ENCODE data around the gene RRP1.

RRP1 gene, protein sequence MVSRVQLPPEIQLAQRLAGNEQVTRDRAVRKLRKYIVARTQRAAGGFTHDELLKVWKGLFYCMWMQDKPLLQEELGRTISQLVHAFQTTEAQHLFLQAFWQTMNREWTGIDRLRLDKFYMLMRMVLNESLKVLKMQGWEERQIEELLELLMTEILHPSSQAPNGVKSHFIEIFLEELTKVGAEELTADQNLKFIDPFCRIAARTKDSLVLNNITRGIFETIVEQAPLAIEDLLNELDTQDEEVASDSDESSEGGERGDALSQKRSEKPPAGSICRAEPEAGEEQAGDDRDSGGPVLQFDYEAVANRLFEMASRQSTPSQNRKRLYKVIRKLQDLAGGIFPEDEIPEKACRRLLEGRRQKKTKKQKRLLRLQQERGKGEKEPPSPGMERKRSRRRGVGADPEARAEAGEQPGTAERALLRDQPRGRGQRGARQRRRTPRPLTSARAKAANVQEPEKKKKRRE

DNA sequence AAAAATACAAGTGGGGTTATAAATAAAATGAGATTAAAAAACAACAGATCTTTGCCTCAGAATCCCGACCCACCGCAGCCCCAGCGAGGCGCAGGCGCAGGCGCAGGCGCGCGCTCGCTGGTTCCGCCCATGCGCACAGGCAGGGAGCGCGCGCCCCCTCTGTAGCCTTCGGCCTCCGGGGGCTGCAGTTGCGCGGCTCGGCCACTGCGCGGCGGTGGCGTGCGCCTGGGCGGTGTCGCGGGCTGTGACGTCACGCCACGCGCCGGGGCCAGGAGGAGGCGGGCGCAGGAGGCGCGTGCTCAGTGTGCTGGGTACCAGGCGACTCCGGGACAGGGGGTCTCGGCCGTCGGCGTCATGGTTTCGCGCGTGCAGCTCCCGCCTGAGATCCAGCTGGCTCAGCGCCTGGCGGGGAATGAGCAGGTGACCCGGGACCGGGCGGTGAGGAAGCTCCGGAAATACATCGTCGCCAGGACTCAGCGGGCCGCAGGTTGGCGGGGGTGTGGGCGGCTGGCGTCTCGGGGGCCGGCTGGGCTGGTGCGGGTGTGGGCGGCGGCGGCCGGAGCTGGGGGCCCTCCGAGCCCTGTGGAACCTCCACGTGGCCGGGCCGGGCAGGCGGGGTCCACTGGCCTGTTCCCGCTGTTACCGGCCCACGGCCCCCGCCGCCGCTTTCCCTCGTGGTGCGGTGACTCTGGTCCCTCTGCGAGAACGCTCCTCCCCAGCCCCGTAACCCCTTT, at the start of gene RRP1:
RRP1 (plus strand) TSS at position 302 of the 734 bp plus-strand sequence; CDS start at position 355, 53 bp downstream.
- in situ Hi-C loops (cut with HindIII; ENCODE audit: low sequenced_read_pairs): no loop called here
- peak within 1 kb of the TSS; percentile 92 for H3K4me3 ChIP-seq (ENCODE audit: low read depth, low read length)
- peak; percentile 85 for DNase-seq (ENCODE audit: low read depth, low spot score)
- TF ChIP-seq, protein P1, sequence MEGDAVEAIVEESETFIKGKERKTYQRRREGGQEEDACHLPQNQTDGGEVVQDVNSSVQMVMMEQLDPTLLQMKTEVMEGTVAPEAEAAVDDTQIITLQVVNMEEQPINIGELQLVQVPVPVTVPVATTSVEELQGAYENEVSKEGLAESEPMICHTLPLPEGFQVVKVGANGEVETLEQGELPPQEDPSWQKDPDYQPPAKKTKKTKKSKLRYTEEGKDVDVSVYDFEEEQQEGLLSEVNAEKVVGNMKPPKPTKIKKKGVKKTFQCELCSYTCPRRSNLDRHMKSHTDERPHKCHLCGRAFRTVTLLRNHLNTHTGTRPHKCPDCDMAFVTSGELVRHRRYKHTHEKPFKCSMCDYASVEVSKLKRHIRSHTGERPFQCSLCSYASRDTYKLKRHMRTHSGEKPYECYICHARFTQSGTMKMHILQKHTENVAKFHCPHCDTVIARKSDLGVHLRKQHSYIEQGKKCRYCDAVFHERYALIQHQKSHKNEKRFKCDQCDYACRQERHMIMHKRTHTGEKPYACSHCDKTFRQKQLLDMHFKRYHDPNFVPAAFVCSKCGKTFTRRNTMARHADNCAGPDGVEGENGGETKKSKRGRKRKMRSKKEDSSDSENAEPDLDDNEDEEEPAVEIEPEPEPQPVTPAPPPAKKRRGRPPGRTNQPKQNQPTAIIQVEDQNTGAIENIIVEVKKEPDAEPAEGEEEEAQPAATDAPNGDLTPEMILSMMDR (IDR thresholded peaks at IDR 0.05; ENCODE audit: low read depth, low read length): peak; percentile 81

DNA sequence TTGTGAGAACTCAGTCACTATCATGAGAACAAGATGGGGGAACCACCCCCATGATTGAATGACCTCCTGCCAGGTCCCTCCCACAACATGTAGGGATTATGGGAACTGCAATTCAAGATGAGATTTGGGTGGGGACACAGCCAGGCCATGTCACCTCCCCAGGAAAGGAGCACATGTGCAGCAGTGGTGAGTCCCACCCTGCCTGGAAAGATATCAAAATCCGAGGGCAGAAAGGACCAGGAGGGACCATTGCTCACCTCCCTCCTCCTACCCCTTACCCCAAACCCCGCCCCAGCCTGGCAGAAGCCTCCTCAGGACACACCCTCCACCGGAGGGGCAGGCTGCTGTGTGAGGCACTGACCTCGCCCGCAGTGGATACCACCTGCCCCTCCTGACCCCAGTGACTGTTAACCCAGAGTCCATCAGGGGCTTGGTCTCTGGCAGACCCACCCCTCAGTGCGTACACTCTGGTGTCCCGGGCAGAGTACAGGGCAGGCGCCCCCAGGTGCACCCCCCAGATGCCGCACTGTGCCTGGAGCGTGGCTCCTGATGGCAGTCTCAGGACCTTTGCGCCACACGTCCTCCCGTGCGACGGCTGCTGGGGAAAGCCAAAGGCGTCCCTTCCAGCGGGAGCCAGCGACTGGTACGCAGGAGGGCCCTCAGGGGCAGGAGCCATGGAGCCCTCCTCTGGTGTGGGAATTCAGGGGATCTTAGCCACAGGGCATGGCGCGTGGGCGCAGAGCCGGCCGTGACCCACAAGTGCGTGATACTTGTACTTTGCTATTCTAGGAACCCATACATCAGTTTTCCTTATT, 49.5 kb upstream of the RRP1 start:
- TF ChIP-seq, protein P1 (IDR thresholded peaks at IDR 0.05; ENCODE audit: low read depth, low read length): no peak
- in situ Hi-C loops (cut with HindIII; ENCODE audit: low sequenced_read_pairs): no loop called here
- no peak overlapping the region for H3K4me3 ChIP-seq (ENCODE audit: low read depth, low read length)
- no peak for DNase-seq (ENCODE audit: low read depth, low spot score)

DNA sequence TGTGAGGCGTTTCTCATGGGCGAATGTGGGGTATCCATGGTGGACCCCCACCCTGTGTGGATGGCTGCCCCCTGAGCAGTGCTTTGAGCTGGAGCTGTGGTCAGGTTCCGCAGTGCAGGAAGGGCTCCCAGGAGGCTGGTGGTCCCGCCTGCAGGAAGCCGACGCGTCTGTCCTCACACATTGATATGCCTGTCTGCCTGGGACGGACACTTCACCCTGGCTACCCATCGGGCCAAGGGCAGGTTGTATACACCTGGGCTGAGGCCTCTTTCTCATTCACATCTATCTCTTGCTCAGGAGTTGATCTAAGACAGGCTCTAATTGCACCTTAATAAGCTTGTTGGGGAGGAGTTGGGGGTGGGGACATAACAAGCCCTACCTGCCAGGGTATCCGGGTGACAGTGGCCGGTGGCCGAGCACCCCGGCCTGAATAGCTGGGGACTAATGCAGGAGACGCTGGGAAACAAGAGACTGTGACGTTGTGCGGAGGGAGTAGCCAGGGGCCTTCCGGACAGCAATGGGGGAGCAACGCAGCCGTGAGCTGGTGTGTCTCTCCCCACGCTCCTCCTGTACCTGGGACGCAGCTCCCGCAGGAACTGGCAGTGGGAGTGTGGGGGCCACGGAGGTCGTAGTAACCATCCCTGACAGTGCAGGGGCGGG, 48.8 kb upstream of the RRP1 start:
- DNase-seq (ENCODE audit: low read depth, low spot score): peak; percentile 17
- in situ Hi-C loops (cut with HindIII; ENCODE audit: low sequenced_read_pairs): no loop called here
- H3K4me3 ChIP-seq (ENCODE audit: low read depth, low read length): no peak overlapping the region
- TF ChIP-seq, protein P1 (IDR thresholded peaks at IDR 0.05; ENCODE audit: low read depth, low read length): no peak

DNA sequence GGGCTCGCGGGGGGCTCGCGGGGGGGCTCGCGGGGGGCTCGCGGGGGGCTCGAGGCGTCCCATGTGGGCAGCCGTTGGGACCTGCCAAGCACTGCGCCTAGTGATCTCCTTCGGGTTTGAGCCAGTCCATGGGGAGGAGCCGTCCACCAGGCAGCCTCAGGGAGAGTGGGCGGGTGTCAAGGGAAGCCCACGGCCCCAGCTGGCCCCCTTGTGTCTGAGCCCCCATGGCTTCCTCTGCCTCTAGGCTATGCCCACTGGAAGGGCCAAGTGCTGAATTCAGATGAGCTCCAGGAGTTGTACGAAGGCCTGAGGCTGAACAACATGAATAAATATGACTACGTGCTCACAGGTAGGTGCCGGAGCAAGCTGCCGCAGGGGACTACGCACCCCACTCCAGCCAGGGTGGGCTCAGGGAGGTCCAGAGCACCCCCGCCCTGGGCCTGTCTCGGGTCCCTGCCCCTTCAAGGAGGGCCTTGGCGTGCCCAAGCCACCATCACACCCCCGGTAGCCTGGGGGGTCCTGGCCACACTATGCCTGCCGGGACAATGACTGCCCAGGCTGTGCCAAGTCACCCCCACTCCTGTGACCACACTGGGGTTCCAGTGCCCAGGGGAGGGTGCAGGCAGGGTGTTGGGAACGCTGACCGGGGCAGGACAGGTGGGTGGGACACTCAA, 47.8 kb upstream of the RRP1 start:
- TF ChIP-seq, protein P1 (IDR thresholded peaks at IDR 0.05; ENCODE audit: low read depth, low read length): no peak
- no peak overlapping the region for H3K4me3 ChIP-seq (ENCODE audit: low read depth, low read length)
- no peak for DNase-seq (ENCODE audit: low read depth, low spot score)
- in situ Hi-C loops (cut with HindIII; ENCODE audit: low sequenced_read_pairs): no loop called here

DNA sequence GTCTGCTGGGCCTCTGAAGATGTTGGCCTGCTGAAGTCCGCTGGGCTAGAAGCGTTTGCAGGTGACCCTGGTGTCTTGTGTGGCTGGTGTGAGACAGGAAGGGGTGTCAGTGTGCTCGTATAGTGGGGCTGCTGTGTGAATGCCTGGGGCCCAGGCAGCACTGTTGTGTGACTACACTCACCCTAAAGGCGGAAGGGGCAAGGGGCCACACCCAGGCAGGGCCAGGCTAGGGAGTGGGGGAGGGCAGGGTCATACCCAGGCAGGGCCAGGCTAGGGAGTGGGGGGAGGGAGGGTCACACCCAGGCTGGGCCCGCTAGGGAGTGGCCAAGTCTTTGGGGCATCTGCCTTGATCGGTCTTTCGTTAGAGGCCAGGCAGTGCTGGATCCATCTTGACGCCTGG, 45.4 kb upstream of the RRP1 start:
- no peak for DNase-seq (ENCODE audit: low read depth, low spot score)
- no peak overlapping the region for H3K4me3 ChIP-seq (ENCODE audit: low read depth, low read length)
- in situ Hi-C loops (cut with HindIII; ENCODE audit: low sequenced_read_pairs): no loop called here
- TF ChIP-seq, protein P1 (IDR thresholded peaks at IDR 0.05; ENCODE audit: low read depth, low read length): no peak
